HG02763 (cell line): ENCODE data around the gene MCM9.
A peak's percentile ranks its signal among the peaks of the same experiment; 100 is the strongest.

ENCODE experiments used
- ATAC-seq: cut with Tn5 transposase; IDR thresholded peaks from one replicate; pipeline ENCODE4 v1.9.1; 2021; ENCODE audit warnings: mild to moderate bottlenecking, moderate library complexity; ENCODE audit not compliant: unreplicated experiment

MCM9 gene

DNA sequence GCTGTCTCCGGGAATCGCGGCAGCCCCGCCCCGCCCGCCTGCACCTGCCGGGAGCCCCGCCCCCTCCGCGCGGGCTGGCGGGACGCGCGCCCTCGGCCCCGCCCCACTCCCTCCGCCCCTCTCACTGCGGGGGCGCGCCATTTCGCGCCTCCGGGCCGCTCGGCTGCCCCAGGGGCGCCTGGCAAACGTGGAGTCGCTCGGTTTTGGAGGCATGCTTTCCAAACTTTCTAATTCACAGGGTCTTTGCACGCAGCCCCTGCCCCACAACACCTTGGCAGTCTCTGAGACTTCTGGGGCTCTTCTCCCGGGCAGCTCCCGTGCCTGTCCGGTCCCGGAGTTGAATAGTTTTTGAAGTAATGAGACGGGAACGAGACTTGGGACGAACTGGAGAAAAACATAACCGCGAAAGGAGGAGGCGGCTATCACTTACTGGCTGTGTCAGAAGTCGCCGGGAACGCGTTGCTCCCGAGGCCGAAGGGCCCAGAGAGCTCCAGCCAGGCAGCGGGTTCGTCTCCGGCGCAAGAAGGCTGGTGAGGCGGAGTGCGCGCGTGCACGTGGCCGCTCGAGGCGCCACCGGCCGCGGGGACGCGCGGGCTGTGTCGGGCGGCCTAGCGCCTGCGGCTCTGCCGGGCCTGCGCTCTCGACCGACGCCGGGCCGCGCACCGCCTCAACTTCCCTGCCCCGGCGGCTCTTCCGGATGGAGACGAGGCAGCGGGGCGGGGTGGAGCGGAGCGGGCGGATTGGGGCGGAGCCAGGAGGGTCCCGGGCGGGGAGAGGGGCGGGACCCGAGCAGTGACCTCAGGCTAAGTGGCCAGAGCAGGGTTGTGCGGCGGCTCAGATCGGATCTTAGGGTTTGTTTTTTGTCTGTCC lies at the start of gene MCM9:
Gene MCM9 (minus strand): TSS at position 699 of the 870 bp plus-strand sequence. CDS start 3,436 bp downstream, outside the sequence.
- peak; percentile 97 for ATAC-seq

DNA sequence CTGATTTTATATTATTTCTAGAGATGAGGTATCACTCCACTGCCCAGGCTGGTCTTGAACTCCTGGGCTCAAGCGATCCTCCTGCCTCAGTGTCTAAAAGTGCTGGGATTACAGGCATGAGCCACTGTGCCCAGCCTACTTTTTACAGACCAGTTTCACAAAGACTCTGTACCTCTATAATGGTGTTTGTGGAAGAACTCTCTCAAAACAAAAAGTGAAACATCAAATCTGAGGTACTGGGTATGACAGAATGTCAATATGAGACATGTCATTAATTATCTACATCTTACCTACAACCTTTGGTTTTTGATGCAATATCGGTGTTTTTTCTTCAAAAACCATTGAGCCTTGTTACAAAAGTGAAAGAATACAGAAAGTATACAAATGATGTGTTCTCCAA lies 49.4 kb upstream of the MCM9 start:
- ATAC-seq: no peak

DNA sequence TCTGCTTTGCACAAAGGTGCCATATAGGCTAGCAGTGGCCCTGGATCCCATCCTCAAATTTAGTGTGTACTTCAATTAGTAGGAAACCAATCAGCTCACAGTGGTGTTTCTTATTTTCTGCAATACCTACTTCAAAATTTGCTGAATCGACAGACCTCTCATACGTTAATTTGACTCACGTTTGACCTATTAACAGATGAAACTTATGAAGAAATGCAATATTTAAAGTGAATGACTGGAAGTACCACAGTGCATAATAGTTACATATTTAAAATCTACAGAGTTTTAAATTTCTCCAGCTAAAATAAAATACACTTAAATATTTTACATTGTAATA lies 47.6 kb upstream of the MCM9 start:
- no peak for ATAC-seq

DNA sequence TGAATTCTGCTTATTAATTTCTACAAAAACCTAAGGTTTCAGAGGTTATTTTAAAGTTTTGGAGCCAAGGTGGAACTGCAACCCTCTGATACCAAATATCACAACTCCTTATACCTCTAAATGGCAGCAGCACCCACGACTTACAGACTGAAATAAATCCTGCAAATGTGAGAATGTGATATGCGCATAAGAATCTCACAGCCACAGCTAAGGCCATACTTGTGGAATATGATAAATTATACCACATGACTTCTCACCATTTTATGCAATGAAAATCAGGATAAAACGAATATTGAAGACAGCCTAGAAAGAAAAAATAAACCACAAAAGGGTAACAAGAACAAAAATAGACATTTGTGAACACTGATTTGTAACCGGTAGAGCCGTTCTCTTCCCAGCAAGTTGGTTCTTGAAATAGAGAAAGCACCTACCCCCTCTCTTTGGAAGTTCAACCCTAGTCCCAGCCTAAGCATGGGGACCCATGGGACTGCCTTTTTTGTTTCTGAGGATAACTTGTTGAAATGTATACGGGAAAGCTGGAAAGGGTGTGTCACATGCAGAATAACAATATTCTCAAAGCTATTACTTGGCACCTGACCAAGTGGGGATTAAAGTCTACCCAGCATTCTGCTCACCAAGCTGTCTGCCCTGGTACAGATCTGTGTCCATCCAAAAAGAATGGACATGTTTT lies 47.1 kb upstream of the MCM9 start:
- ATAC-seq: no peak

DNA sequence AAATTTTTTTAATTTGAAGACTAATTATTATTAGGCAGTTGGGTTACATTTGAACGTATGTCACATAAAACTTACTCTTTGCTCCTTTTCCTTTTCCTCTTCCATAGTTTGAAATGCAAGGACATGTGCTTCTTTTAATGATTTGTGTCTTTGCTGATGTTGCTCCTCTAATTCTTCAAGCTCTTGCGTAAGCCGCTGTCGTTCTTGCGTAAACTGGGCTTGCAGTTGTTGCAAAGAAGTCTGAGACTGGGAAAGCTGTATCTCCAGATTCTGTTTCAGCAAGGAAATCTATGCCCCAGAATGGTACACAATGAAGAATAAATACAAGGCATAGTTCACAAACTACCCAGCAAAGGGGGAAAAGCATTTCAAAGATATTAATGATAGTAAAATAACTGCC lies 45.1 kb upstream of the MCM9 start:
- ATAC-seq: no peak

DNA sequence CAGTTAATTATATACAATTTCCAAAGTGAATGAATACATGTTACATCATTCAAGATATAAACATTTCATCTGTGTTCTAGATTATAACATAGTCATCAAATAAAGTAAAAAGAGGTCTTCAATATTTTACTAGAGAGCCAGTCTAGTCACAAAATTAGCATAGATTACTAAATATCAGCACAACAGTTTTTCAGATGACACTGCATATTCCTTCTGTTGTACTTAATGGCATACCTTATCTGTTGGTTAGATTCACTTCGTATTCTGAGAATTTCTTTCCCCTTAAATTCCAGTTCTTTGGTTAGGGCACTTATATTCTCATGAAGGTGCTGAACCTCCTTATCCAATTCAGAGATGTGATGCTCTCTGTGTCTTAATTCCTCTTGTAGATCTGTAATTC lies 39.8 kb upstream of the MCM9 start:
- no peak for ATAC-seq

DNA sequence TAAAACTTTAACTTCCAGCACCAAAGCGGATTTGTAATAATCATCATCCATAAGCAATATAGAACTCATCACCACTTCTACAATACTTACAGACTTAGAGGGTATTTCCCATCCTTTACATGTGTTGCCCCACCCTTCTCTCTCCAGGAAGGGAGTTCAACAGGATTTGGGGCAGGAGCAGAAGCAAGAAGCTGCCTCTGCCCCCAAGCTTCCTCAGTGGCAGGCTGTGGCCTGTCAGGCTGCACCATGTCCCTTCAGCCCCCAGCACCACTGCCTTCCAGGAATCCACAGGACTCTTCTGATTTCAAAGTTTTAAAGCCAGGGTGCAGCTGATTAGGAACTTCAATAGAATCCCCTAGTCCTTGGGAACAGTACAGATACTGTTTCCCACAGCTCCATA lies 36.7 kb upstream of the MCM9 start:
- no peak for ATAC-seq

DNA sequence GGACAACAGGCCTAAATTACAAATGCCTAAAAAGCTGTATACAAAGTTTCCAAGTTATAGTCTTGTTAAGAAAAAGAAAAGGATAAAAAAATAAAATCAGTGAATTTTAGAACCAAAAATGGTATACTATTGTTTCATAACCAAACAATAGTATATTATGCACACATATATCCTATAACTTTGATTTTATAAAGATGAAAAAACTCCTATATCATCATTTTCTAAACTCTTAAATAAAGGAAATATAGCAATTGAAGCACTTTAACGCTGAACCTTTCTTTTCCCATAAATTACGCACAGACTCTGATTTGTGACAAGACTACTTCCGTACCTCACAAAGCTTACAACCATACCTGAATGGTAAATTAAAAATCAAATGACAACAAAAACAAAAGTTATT lies 35.9 kb upstream of the MCM9 start:
- no peak for ATAC-seq

DNA sequence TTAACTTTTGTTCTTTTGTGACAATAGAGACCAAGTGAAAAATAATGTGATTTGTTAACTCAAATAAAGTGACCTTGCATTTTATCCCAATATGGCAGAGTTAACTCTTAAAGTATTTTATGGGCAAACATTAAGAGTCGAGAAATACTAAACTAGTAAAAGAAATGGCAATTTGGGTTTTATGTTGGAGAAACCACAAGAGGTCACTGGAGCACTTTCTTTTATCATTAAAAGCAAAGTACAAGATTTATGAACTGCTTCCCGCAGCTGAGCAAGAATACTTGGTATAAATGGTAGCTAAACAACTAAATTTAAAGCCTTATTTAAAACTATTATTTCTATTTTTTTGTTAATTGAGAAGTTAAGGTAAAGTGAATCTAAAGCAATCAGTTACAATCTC lies 33.5 kb upstream of the MCM9 start:
- no peak for ATAC-seq

DNA sequence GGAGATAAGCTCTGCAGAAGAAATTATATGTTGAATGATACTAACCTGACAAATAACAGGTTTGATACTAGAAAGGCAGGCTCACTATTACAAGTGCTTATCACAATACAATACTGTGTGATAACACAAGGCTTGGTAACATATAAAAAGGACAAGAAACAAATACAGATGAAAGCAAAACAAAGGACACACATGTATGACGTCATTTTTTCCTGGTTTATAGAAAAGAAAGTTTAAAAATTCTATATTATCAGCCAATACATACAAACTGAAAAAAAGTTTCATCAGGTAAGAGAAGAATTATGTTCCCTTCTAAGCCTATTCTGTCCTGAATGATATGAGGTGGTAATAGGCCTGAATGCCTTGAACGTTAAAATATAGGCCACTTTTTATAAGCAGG lies 32.3 kb upstream of the MCM9 start:
- no peak for ATAC-seq

DNA sequence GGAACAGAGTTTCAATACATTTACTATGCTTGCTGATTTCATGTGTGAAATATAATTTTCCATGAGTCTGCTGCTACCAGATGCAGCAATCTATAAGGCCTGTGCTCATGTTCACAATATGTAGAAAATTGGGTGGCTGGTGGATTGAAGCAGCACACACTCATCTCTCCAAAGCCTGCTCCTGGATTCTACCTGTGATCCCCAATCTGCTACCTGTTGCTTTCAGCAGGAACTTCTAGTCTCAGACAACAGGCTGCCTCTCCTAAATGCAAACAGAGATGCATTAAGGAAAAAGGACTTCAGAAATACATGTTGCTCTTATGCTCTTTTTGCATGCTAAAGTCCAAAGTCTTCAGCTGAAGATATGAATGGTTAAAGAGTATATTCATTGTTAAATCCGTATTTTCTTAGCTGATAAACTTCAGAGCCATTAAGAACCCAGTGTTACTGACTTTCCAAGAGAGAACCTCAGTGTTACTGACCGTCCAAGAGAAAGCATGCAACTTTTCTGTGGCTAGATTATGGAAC lies 30.9 kb upstream of the MCM9 start:
- ATAC-seq: no peak

DNA sequence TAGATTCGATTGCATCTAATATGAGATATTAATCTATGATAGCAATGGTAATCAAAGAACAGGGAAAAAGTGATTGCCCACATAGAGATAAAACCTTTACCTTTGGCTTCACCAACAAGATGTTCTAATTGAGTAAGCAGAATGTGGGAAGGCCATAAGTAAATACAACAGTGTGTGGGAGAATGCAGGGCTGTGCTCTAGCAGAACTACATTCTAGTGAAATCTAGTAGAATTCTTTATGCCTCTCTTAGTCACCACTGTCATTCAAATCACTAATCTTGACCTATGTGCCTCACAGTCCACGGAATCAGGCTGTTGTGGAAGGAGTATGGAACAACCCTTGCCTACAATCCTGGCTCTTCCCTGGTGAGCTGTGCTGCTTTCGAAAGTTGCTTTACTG lies 30.4 kb upstream of the MCM9 start:
- no peak for ATAC-seq

DNA sequence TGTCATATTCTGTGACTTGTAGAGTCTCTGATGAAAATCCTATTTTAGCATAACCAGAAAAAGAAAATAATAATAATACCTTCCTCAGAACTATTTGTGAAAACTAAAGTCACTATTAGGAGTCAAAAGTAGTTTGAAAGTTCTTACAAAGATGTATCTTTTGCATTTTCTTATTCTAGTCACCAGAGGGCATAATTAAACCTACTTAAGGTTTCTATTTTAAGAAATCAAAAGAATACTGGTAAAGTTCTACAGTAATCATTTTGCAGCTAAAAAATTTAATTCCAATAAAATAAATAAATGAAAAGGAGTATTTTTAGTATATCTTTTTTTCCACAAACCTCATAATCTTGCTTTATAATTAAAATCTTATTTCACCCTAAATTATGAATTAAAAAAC lies 28.0 kb upstream of the MCM9 start:
- no peak for ATAC-seq

DNA sequence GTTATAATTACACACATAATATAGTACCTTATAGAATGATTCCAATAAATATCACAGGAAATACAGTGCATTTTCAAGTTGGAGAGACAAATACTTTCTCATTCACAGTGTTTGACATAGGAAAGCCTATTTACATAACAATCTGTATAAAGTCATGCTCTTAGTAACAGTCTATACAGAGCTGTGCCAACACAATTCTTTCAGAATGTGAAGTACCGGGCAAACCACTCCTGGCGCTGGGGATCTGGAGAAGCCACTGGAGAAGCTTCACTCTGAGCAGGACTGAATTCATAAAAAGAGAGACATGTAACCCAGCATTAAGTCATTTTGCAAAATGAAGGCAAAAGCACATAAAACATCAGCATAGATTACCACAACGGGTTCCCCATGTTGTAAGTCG lies 24.9 kb upstream of the MCM9 start:
- no peak for ATAC-seq

DNA sequence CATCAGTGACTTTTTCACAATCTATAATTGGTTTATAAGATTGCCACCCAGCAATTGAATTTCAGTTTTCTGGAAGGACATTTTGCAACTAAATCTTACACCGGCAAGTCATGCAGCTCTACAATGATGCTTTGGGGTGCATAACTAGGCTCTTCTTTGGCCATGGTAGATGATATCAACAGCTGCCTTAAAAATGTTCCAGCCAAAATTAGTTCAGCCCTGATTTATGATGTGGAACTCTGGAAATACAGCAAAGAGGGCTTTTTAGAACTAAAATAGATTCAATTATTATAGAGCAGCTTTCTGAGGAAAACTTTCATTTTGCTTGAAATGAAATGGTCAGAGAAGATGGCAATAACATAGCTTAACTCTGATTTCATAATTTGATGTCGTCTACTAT lies 18.4 kb upstream of the MCM9 start:
- ATAC-seq: no peak

DNA sequence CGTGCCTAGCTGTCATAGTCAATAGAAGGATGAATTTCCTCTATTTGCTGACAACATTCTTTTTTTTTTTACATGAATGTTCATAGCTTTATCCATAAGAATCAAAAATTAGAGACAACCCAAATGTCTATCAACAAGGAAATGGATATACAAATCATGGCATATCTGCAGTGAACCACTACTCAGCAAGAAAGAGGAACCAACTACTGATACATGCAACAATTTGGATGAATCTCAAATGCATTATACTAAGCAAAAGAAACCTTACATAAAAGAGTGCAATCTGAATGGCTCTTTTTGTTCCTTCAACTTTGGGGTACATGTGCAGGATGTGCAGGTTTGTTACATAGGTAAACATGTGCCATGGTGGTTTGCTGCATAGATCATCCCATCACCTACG lies 17.7 kb upstream of the MCM9 start:
- no peak for ATAC-seq

DNA sequence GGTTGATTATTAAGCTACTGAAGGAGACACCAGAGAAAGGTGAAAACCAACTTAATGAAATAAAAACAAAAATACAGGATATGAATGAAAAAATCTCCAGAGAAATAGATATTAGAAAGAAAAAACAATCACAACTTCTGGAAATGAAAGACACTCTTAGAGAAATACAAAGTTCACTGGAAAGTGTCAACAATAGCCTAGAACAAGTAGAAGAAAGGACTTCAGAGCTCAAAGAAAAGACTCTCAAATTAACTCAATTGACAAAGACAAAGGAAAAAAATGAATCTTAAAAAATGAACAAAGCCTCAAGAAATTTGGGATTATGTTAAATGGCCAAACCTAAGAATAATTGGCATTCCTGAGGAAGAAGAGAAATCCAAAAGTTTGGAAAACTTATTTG lies 10.3 kb upstream of the MCM9 start:
- no peak for ATAC-seq

DNA sequence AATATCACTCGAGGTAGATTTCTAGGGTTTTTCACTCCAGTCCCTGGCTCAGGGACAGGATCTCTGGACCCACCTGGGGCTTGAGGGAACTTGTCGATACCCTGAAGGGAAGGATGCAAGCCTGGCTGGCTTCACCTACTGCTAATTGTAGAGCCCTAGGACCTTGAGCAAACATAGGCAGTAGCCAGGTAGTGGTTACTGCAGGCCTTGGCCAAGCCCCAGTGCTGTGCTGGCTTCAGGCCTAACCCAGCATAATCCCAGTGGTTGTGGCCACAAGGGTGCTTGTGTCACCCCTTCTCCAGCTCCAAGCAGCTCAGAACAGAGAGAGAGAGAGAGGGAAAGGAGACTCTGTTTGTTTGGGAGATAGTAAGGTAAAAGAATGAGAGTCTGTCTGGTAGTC lies 5.8 kb upstream of the MCM9 start:
- ATAC-seq: no peak

DNA sequence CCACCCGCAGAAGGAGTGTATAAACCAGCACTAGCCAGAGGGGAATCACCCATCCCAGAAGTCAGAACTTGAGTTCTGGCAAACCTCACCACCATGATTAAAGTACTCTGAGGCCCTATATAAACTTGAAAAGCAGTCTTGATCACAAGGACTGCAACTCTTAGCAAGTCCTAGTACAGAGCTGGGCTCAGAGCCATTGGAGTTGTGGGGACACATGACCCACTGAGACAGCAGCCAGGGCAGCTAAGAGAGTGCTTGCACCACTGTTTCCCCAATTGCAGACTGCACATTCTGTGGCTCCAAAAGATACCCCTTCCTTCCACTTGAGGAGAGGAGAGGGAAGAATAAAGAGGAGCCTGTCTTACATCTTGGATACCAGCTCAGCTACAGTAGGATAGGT lies 4.7 kb upstream of the MCM9 start:
- ATAC-seq: no peak

DNA sequence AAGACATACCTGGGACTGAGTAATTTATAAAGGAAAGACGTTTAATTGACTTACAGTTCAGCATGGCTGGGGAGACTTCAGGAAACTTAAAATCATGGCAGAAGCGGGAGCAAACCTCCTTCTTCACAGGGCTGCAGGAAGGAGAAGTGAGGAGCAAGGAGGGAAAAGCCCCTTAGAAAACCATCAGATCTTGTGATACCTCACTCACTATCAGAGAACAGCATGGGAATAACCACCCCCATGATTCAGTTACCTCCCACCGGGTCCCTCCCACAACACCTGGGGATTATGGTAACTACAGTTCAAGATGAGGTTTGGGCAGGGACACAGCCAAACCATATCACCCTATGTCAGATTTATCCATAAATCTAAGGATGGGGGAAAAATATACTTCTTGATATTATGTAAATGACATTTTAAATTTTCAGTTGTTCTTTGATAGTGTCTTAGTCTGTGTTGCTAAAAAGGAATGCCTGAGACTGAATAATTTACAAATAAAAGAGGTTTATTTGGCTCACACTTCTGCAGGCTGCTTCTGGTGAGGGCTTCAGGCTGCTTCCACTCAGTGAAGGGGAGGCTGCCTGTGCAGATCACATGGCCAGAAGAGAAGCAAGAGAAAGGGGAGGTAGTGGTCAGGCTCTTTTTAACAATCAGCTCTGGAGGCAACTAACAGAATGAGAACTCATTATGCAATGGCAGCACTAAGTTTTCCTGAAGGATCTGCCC lies 1.2 kb upstream of the MCM9 start:
- ATAC-seq: no peak

DNA sequence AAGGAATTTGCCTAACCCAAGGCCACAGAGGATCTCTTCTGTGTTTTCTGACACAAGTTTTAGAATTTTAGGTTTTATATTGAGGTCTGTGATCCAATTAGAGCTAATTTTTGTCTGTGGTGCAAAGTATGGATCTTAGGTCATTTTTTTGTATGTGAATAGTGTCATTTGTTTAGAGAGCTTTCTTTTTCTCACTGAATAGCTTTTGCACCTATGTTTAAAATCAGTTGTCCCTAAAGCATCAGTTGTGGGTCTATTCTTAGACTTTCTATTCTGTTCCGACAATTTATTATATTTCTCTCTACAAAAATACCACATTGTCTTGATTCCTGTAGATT lies 341 bp upstream of the MCM9 start:
- no peak for ATAC-seq
